Endothelial cell of umbilical vein (primary cell): ENCODE measurements around the gene CTIF. TPM values are rescaled to one million over a fixed set of nuclear protein-coding genes. Genes with fewer than 3 reads are reported as not detected.

ENCODE experiments used
- BruUV-seq: library from RNA; stranded (reverse); fragments of 400-500 nt; replicated peaks from 2 replicates; lab custom pipeline; 2021; lab: Mats Ljungman, UMichigan
- CTCF ChIA-PET: fragments of 300-600, 350-600 bp; sonication (Branson Sonifier 250); formaldehyde crosslinking; loops from one replicate; lab custom pipeline; 2021; ENCODE audit warnings: antibody characterized with exemption, inconsistent platforms; lab: Charles Lee
- POLR2A ChIA-PET: fragments of 300-600, 350-600 bp; sonication (Branson Sonifier 250); formaldehyde crosslinking; loops from one replicate; lab custom pipeline; 2021; ENCODE audit warnings: antibody characterized with exemption, inconsistent platforms; lab: Charles Lee
- DNase-seq: peaks from one replicate; pipeline ENCODE4 v3.0.0-alpha.2; 2011; ENCODE audit warnings: low read depth, low spot score
- FAIRE-seq: peaks from 2 replicates; lab custom pipeline; 2011; peaks lifted over from hg19 to GRCh38; lab: Jason Lieb, UNC
- H2AFZ ChIP-seq: 2 replicates; pipeline ENCODE4 v1.6.0; 2012; ENCODE audit warnings: low read depth, low read length, control low read depth, inconsistent platforms
- H3K27ac ChIP-seq: 2 replicates; pipeline ENCODE4 v1.5.1; 2011; ENCODE audit warnings: low read depth, mild to moderate bottlenecking, control low read depth, low read length, moderate library complexity; ENCODE audit not compliant: insufficient read depth
- H3K27me3 ChIP-seq, 2 experiments: 2 replicates each; pipeline versions ENCODE4 v1.6.0 to v1.6.1; 2011; ENCODE audit warnings: low read length in 2 of 2, mixed read lengths in 1 of 2; ENCODE audit not compliant: control insufficient read depth in 2 of 2, insufficient read depth in 2 of 2
- H3K36me3 ChIP-seq, 2 experiments: 2 replicates in 1 of 2; 3 replicates in 1 of 2; pipeline ENCODE4 v1.5.1; 2011; ENCODE audit warnings: low read length in 2 of 2, mild to moderate bottlenecking in 1 of 2, moderate library complexity in 1 of 2; ENCODE audit not compliant: control insufficient read depth in 2 of 2, insufficient read depth in 2 of 2; ENCODE audit errors: extremely low read depth in 1 of 2
- H3K4me1 ChIP-seq: 3 replicates; pipeline ENCODE4 v1.5.1; 2011; ENCODE audit warnings: mild to moderate bottlenecking, low read length; ENCODE audit not compliant: control insufficient read depth, insufficient read depth; ENCODE audit errors: extremely low read depth
- H3K4me2 ChIP-seq: 2 replicates; pipeline ENCODE4 v1.6.1; 2011; ENCODE audit warnings: low read length, control low read depth, mixed read lengths; ENCODE audit not compliant: insufficient read depth
- H3K4me3 ChIP-seq, 3 experiments: fragments of 200-600 bp in 1 of 3; sonication (generic), shearing (Covaris generic) in 1 of 3; replicated peaks in 1 of 3; 2 replicates each; pipeline ENCODE4 v1.5.1; 2011 to 2016; ENCODE audit warnings: control low read depth in 3 of 3, low read length in 3 of 3, mild to moderate bottlenecking in 2 of 3, inconsistent platforms in 1 of 3, low read depth in 1 of 3, moderate library complexity in 1 of 3; ENCODE audit not compliant: insufficient read depth in 1 of 3
- H3K79me2 ChIP-seq: 2 replicates; pipeline ENCODE4 v1.6.0; 2012; ENCODE audit warnings: low read length, inconsistent platforms; ENCODE audit not compliant: control insufficient read depth, insufficient read depth
- H3K9ac ChIP-seq: replicated peaks from 2 replicates; pipeline ENCODE3; 2011; ENCODE audit warnings: low read length, control low read depth; ENCODE audit not compliant: insufficient read depth; ENCODE audit errors: extremely low read depth
- H3K9me1 ChIP-seq: replicated peaks from 3 replicates; pipeline ENCODE4 v1.6.0; 2011; ENCODE audit warnings: mild to moderate bottlenecking, low read length; ENCODE audit not compliant: control insufficient read depth, insufficient read depth; ENCODE audit errors: extremely low read depth
- H3K9me3 ChIP-seq: replicated peaks from 2 replicates; pipeline ENCODE4 v1.5.1; 2012; ENCODE audit warnings: low read length, inconsistent platforms; ENCODE audit not compliant: control insufficient read depth, insufficient read depth
- H4K20me1 ChIP-seq: replicated peaks from 2 replicates; pipeline ENCODE3; 2011; ENCODE audit warnings: mild to moderate bottlenecking, low read length; ENCODE audit not compliant: control insufficient read depth, insufficient read depth; ENCODE audit errors: extremely low read depth
- CTCF ChIP-seq, 2 donors: IDR thresholded peaks; 1 replicate in 1 of 2; 2 replicates in 1 of 2; pipeline ENCODE4 v1.5.1; 2011; ENCODE audit warnings: low read length in 2 of 2, mild to moderate bottlenecking in 2 of 2, moderate library complexity in 2 of 2, control low read depth in 1 of 2, inconsistent platforms in 1 of 2, low read depth in 1 of 2; ENCODE audit not compliant: insufficient read depth in 1 of 2; ENCODE audit errors: extremely low read depth in 1 of 2
- EZH2 ChIP-seq: IDR thresholded peaks from 2 replicates; pipeline ENCODE4 v1.6.1; 2012; ENCODE audit warnings: borderline replicate concordance, low read depth, mild to moderate bottlenecking, moderate library complexity, low read length, inconsistent platforms; ENCODE audit not compliant: severe bottlenecking
- FOS ChIP-seq: IDR thresholded peaks from 2 replicates; pipeline ENCODE4 v1.6.1; 2011; ENCODE audit warnings: mild to moderate bottlenecking, low read length, moderate library complexity, borderline replicate concordance; ENCODE audit not compliant: insufficient read depth
- GATA2 ChIP-seq: IDR thresholded peaks from 2 replicates; pipeline ENCODE4 v1.7.0; 2011; ENCODE audit warnings: low read depth, mild to moderate bottlenecking, moderate library complexity, mixed read lengths, low read length; ENCODE audit not compliant: insufficient read length, insufficient read depth
- JUN ChIP-seq: IDR thresholded peaks from 2 replicates; pipeline ENCODE4 v1.6.1; 2011; ENCODE audit warnings: borderline replicate concordance, low read depth; ENCODE audit not compliant: insufficient read length, insufficient read depth
- MAX ChIP-seq: IDR thresholded peaks from 2 replicates; pipeline ENCODE4 v1.6.1; 2011; ENCODE audit not compliant: insufficient read depth, insufficient read length
- MYC ChIP-seq: IDR thresholded peaks from one replicate; pipeline ENCODE4 v1.6.1; 2011; ENCODE audit warnings: mild to moderate bottlenecking, low read depth, low read length
- POLR2A ChIP-seq: IDR thresholded peaks from 2 replicates; pipeline ENCODE4 v1.6.1; 2012; ENCODE audit warnings: low read depth, mild to moderate bottlenecking, control low read depth, low read length
- POLR2AphosphoS5 ChIP-seq: IDR thresholded peaks from 2 replicates; pipeline ENCODE4 v1.6.1; 2012; ENCODE audit warnings: low read depth, mild to moderate bottlenecking, control low read depth, low read length, moderate library complexity; ENCODE audit not compliant: insufficient read depth
- dilution Hi-C: fragments of 300-500 bp; cut with MboI; formaldehyde crosslinking; loops from one replicate; pipeline ENCODE4 v1.15.0; 2019; ENCODE audit warnings: low sequenced_read_pairs; ENCODE audit not compliant: extremely low pct_ligation_motif_present
- intact Hi-C: fragments of 100-400 bp; cut with micrococcal nuclease; formaldehyde crosslinking; loops from one replicate; pipeline ENCODE4 v1.10.0; 2022
- polyA plus RNA-seq, 4 experiments: library from polyadenylated mRNA; depleted of rRNA in 3 of 4; stranded (reverse) in 3 of 4; unstranded in 1 of 4; fragments of >200 nt; gene quantifications; 2 replicates each; pipeline versions ENCODE4 v1.2.1 to v1.2.3, GENCODE V29; 2011 to 2012; ENCODE audit warnings: missing spikeins in 1 of 4
- total RNA-seq: library from RNA; stranded (reverse); gene quantifications from 2 replicates; pipeline ENCODE4 v1.2.3, GENCODE V29; 2021

CTIF gene
- total and polyA plus RNA-seq, 2 donors (not counting 3 experiments of a cell fraction or from before 2014, with no cell fraction given) = 20.9 to 57.7 TPM

GRCh38 chr18:48751727-48752468 is 213.1 kb downstream of the CTIF start:
- BruUV-seq = no TSS peak
- POLR2A ChIA-PET = no interaction called here
- TF ChIP-seq FOS (no peak), POLR2AphosphoS5 (no peak), CTCF (IDR thresholded peaks at IDR 0.05; ENCODE audit: extremely low read depth in 1 of 2, insufficient read depth in 1 of 2, low read depth in 1 of 2, low read length in 2 of 2) (no peak), MAX (no peak), POLR2A (no peak), EZH2 (no peak), JUN (no peak), GATA2 (no peak), MYC (no peak)
- dilution Hi-C loops (no loop called here), intact Hi-C loops (no loop called here)
- Histone ChIP-seq H3K27me3 (no peaks in the 10 kb centered on the region), H3K9me1 (no peaks in the 10 kb centered on the region), H3K9me3 (no peaks in the 10 kb centered on the region), H3K4me3 (no peak overlapping the region), H3K9ac (no peak overlapping the region), H3K79me2 (no peaks in the 10 kb centered on the region), H3K4me2 (no peak overlapping the region), H3K27ac (no peak overlapping the region), H3K4me1 (no peaks in the 10 kb centered on the region), H2AFZ (no peak overlapping the region), H4K20me1 (no peaks in the 10 kb centered on the region), H3K36me3 (no peaks in the 10 kb centered on the region)
- no peak for FAIRE-seq
- DNase-seq = no peak
- CTCF ChIA-PET = interaction anchor here (0.9 kb wide), 1 partner anchor 71 kb away, joined by 4 read pairs; no protein-coding TSS in a partner anchor
